ENCODE data around the gene NOTCH2.

DNA sequence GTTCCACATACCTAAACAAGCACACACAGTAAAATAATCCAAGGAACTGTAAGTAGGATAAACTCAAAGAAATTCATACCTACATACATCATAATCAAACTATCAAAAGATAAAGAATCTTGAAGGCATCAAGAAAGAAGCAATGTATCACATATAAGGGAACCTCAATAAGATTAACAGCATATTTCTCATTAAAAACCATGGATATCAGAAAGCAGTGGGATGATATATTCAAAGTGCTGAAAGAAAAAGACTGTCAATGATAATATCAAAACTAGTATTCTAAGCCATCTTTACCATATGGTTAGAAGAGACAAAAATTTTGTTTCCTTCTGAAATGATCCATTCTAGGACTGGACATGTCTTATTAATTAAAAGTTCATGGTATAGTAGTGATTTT is 136.1 kb downstream of the NOTCH2 start:
- TF ChIP-seq, protein P1, sequence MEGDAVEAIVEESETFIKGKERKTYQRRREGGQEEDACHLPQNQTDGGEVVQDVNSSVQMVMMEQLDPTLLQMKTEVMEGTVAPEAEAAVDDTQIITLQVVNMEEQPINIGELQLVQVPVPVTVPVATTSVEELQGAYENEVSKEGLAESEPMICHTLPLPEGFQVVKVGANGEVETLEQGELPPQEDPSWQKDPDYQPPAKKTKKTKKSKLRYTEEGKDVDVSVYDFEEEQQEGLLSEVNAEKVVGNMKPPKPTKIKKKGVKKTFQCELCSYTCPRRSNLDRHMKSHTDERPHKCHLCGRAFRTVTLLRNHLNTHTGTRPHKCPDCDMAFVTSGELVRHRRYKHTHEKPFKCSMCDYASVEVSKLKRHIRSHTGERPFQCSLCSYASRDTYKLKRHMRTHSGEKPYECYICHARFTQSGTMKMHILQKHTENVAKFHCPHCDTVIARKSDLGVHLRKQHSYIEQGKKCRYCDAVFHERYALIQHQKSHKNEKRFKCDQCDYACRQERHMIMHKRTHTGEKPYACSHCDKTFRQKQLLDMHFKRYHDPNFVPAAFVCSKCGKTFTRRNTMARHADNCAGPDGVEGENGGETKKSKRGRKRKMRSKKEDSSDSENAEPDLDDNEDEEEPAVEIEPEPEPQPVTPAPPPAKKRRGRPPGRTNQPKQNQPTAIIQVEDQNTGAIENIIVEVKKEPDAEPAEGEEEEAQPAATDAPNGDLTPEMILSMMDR (IDR thresholded peaks at IDR 0.05): no peak
- TF ChIP-seq POLR2A (IDR thresholded peaks at IDR 0.05): no peak
